Measurements from ENCODE around the gene AVEN. TPM values are rescaled to one million over a fixed set of nuclear protein-coding genes. Genes with fewer than 3 reads are reported as not detected.
A peak's percentile ranks its signal among the peaks of the same experiment; 100 is the strongest.

Gene AVEN
- total and polyA plus RNA-seq, 2 of the 13 experiments (the other 11 are each of a cell fraction or from before 2014, with no cell fraction given) = 4.4 to 17.5 TPM

- TF ChIP-seq ARNTL (CRISPR knock-in tag; IDR thresholded peaks at IDR 0.05) = peak; percentile 49; the same call in 1 of the 2 replicates
- TF ChIP-seq ZNF768 (CRISPR knock-in tag; IDR thresholded peaks at IDR 0.05) = peak; percentile 67; the same call in 1 of the 2 replicates
- TF ChIP-seq PRDM15 (CRISPR knock-in tag; IDR thresholded peaks at IDR 0.05) = 0 out of 2 replicates have a peak, but pooled peaks have one; percentile 16
- peak; percentile 75; the same call in 1 of the 2 replicates for TF ChIP-seq ZNF547 (CRISPR knock-in tag; IDR thresholded peaks at IDR 0.05)
- no peak for TF ChIP-seq ATM (IDR thresholded peaks at IDR 0.05; ENCODE audit: borderline replicate concordance)
- no peak for TF ChIP-seq ZNF24 (IDR thresholded peaks at IDR 0.05)
- TF ChIP-seq MTA1 (CRISPR knock-in tag; IDR thresholded peaks at IDR 0.05; ENCODE audit: borderline replicate concordance) = peak; percentile 35; the same call in 1 of the 2 replicates
- TF ChIP-seq KDM2A (CRISPR knock-in tag; IDR thresholded peaks at IDR 0.05; ENCODE audit: borderline replicate concordance, low read depth) = peak; percentile 60; the same call in 1 of the 2 replicates
- TF ChIP-seq HOXA3 (CRISPR knock-in tag; IDR thresholded peaks at IDR 0.05) = peak; percentile 53; the same call in 1 of the 2 replicates
- peak; percentile 78 for TF ChIP-seq ZNF451 (CRISPR knock-in tag; IDR thresholded peaks at IDR 0.05)
- 0 out of 2 replicates have a peak, but pooled peaks have one; percentile 35 for TF ChIP-seq ERF (CRISPR knock-in tag; IDR thresholded peaks at IDR 0.05)
- no peak for TF ChIP-seq RFX1 (IDR thresholded peaks at IDR 0.05)
- TF ChIP-seq CENPBD1 (CRISPR knock-in tag; IDR thresholded peaks at IDR 0.05; ENCODE audit: borderline replicate concordance, low read depth) = no peak; the same call in 1 of the 2 replicates
- TF ChIP-seq GRHL1 (CRISPR knock-in tag; conservative IDR thresholded peaks at IDR 0.05) = no peak
These were observed 757 bp downstream of the AVEN start (continued) for GRCh38 chr15:34038023-34038870.

All from HepG2 (cell line).